ENCODE measurements around the gene MCAM. TPM values are rescaled to one million over a fixed set of nuclear protein-coding genes. Genes with fewer than 3 reads are reported as not detected.
A peak's percentile ranks its signal among the peaks of the same experiment; 100 is the strongest.

MCAM gene
- total RNA-seq, 3 donors from 2014 or later (not counting 1 experiment from before 2014, with no cell fraction given): 0.11 to 2.0 (median 0.19) TPM

GRCh38 chr11:119329320-119329719 is 12.4 kb upstream of the MCAM start:
- no peak for TF ChIP-seq CTCF (IDR thresholded peaks at IDR 0.05)
- H3K27me3 Mint-ChIP-seq (ENCODE audit: low read depth in 2 of 2): peaks cover 14 to 26% of the 10 kb centered on the region in 2 donors
- H3K27ac Mint-ChIP-seq: no peak overlapping the region
- peaks cover 5 to 9% of the 10 kb centered on the region in 2 donors for H3K4me1 Mint-ChIP-seq
- DNase-seq (no peak), ATAC-seq (no peak)
- 89% methylated on average over 2 of the region's 2 CpGs for WGBS (ENCODE audit: insufficient coverage)
- no peaks in the 10 kb centered on the region for H3K4me1 ChIP-seq (ENCODE audit: control insufficient read depth, insufficient read depth, low read length)
- H3K27ac ChIP-seq (ENCODE audit: low read length): no peak overlapping the region
- intact Hi-C loops (cut with micrococcal nuclease): no loop called here
- no peaks in the 10 kb centered on the region for H3K36me3 Mint-ChIP-seq
- H3K4me3 ChIP-seq (ENCODE audit: low read length): no peak overlapping the region
- no peaks in the 10 kb centered on the region for H3K9me3 ChIP-seq (ENCODE audit: control insufficient read depth, insufficient read depth, low read length)
- no peaks in the 10 kb centered on the region for H3K36me3 ChIP-seq (ENCODE audit: control insufficient read depth, insufficient read depth, low read length)
- H3K27me3 ChIP-seq (ENCODE audit: control insufficient read depth, insufficient read depth, low read length): no peaks in the 10 kb centered on the region
- H3K4me3 Mint-ChIP-seq: no peak overlapping the region
- no peaks in the 10 kb centered on the region for H3K9me3 Mint-ChIP-seq

- no peak overlapping the region for H3K27ac ChIP-seq (ENCODE audit: low read length)
- no peak for DNase-seq
- Mint-ChIP-seq H3K9me3 (no peaks in the 10 kb centered on the region), H3K36me3 (no peaks in the 10 kb centered on the region), H3K27ac (no peak overlapping the region), H3K27me3 (ENCODE audit: low read depth in 2 of 2) (peaks cover 15 to 20% of the 10 kb centered on the region in 2 donors), H3K4me3 (no peak overlapping the region), H3K4me1 (peaks cover 0 to 26% of the 10 kb centered on the region in 2 donors)
- intact Hi-C loops (cut with micrococcal nuclease): loop anchor here (5.0 kb wide), 1 partner anchor 117 kb away; the partner anchor contains the start of gene CBL
- peaks cover 5% of the 10 kb centered on the region for H3K27me3 ChIP-seq (ENCODE audit: control insufficient read depth, insufficient read depth, low read length)
- H3K36me3 ChIP-seq (ENCODE audit: control insufficient read depth, insufficient read depth, low read length): no peaks in the 10 kb centered on the region
- no peak for ATAC-seq
- peaks cover 18% of the 10 kb centered on the region for H3K4me1 ChIP-seq (ENCODE audit: control insufficient read depth, insufficient read depth, low read length)
- WGBS (ENCODE audit: insufficient coverage): 72% methylated on average over 4 of the region's 4 CpGs
- no peak overlapping the region for H3K4me3 ChIP-seq (ENCODE audit: low read length)
- no peak for TF ChIP-seq CTCF (IDR thresholded peaks at IDR 0.05)
- H3K9me3 ChIP-seq (ENCODE audit: control insufficient read depth, insufficient read depth, low read length): no peaks in the 10 kb centered on the region
Measured at GRCh38 chr11:119324189-119324588, 7.3 kb upstream of the MCAM start.

- Mint-ChIP-seq H3K9me3 (no peaks in the 10 kb centered on the region), H3K36me3 (no peaks in the 10 kb centered on the region), H3K4me3 (peak overlapping the region; percentile 59), H3K27me3 (ENCODE audit: low read depth in 2 of 2) (peaks cover 17 to 23% of the 10 kb centered on the region in 2 donors), H3K4me1 (peaks cover 0 to 32% of the 10 kb centered on the region in 2 donors), H3K27ac (no peak overlapping the region)
- Histone ChIP-seq H3K4me3 (ENCODE audit: low read length) (no peak overlapping the region), H3K9me3 (ENCODE audit: control insufficient read depth, insufficient read depth, low read length) (no peaks in the 10 kb centered on the region), H3K4me1 (ENCODE audit: control insufficient read depth, insufficient read depth, low read length) (peaks cover 18% of the 10 kb centered on the region), H3K27me3 (ENCODE audit: control insufficient read depth, insufficient read depth, low read length) (peaks cover 5% of the 10 kb centered on the region), H3K36me3 (ENCODE audit: control insufficient read depth, insufficient read depth, low read length) (no peaks in the 10 kb centered on the region), H3K27ac (ENCODE audit: low read length) (no peak overlapping the region)
- peak; percentile 80 for TF ChIP-seq CTCF (IDR thresholded peaks at IDR 0.05)
- DNase-seq (peak; percentile 72 to 85), ATAC-seq (peak in 1 of 3 donors; percentile 31)
- WGBS (ENCODE audit: insufficient coverage): 21% methylated on average over 8 of the region's 8 CpGs
- intact Hi-C loops (cut with micrococcal nuclease): loop anchor here (5.0 kb wide), 1 partner anchor 116 kb away; the partner anchor contains the start of gene CBL
Measured at GRCh38 chr11:119323532-119324033, 6.7 kb upstream of the MCAM start.

All from natural killer cell (primary cell).